HG02938 (cell line): Measurements from ENCODE around the gene SPRY4.
"Not testable (repeated sequence)": the region's sequence is repeated elsewhere in the genome, so short reads cannot be mapped to it uniquely, and the experiment has no call there.

Experiments used
- ATAC-seq: cut with Tn5 transposase; IDR thresholded peaks from one replicate; pipeline ENCODE4 v1.9.1; 2021; ENCODE audit warnings: mild to moderate bottlenecking, moderate library complexity; ENCODE audit not compliant: unreplicated experiment

Gene SPRY4, protein sequence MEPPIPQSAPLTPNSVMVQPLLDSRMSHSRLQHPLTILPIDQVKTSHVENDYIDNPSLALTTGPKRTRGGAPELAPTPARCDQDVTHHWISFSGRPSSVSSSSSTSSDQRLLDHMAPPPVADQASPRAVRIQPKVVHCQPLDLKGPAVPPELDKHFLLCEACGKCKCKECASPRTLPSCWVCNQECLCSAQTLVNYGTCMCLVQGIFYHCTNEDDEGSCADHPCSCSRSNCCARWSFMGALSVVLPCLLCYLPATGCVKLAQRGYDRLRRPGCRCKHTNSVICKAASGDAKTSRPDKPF

DNA sequence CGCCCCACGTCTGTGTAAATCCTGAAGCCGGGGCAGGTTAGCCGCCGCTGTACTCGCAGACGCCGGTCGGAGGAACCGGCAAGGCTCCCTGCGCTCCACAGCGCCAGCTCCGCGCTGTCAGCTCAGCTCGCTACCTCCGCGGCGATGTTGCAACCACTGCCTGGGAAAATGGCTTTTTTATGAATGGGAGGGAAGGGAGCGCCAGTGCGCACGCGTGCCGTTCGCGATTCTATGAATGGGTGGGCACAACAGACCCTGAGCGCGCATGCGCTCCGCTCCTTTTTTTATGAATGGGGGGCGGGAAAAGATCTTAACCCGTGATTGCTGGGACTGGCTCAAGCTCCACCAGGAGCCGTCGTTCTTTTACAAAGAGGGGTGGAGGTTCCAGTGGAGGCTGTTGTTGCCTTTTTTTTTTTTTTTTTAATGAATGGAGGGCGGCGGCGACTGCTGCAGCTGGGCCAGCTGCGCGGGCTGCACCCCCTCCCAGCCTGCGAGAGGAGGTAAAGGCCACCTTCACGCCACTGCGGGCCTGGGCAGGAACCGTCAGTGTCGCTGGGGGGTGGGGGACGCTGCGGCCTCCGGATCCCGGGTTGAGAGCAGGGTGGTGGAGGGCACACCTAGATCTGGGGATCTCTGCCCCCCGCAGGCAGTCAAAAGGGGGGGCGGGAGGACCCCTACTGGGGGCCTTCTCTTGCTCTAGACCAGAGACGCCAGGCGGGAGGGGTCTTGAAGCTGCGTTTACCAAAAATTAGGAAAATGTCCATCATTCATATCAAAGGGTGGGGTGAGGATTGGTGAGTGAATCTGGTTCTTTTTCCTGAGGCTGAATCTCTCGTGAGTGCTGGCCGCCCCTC, at the start of gene SPRY4:
SPRY4 (minus strand) TSS at position 151 of the 854 bp plus-strand sequence. CDS start 9,913 bp downstream, outside the sequence.
- peak; percentile 55 for ATAC-seq

DNA sequence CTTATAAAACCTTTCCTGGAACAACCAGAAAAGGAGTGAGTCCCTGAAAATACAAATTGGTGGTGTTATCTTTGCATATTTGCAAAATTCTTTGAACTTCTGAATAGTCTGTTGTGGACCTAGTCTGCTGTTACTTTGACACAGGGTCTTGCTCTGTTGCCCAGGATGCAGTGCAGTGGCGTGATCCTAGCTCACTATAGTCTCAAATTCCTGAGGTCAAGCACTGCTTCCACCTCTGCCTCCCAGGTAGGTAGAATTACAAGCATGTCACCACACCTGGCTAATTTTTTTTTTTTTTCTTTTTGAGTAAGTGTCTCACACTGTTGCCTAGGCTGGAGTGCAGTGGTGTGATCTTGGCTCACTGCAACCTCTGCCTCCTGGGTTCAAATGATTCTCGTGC, 43.7 kb upstream of the SPRY4 start:
- ATAC-seq: no peak

DNA sequence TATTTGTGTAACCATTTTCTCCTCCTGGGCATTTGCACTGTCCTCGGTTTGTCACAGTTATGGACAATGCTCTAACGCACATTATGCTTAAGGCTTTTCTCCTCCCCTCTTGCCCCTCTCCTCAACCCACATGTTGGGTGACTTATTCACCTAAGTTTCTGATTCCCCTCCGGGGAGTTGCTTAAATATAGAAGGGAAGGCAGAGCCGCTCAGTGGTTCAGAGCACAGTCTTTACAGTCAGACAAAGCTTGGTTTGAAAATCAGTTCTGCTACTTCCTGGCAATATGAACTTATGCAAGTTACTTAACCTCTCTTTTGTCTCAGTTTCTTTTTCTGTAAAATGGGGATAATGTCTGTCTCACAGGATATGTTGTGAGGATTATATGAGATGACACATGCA, 41.2 kb upstream of the SPRY4 start:
- ATAC-seq: no peak

DNA sequence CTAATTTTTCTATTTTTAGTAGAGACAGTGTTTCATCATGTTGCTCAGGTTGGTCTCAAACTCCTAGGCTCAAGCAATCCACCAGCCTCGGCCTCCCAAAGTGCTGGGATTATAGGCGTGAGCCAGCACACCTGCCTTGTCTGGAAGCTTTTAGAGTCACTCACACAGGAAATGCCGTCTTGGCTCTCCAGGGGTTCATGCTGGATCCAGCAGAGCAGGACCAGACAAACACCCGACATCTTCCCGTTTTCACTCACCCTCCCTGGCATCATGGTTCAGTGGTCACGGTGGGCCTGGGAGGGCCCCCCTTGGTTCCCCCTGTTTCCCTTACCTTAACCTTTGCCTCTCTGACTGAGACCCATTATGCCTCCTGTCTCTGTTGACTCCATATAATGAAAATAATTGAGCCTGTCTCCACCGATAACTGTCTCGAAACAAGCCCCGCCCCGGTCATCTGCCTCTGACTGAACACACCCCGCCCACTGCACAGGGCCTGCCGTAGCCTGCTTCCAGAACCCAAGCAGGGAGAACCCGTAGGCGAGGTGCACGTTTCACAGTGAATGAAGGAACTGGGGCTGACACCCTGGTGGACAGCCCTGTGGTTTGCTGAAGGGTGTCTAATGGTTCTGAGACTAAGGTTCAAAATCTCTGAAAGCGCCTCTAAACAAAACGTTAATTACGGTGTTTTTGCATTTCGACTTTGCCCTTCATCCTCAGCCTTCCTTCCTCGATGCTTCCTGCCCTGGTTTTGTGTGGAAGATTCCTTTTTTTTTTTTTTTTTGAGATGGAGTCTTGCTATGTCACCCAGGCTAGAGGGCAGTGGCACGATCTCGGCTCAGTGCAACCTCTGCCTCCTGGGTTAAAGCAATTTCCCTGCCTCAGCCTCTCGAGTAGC, 39.7 kb upstream of the SPRY4 start:
- ATAC-seq: no peak

DNA sequence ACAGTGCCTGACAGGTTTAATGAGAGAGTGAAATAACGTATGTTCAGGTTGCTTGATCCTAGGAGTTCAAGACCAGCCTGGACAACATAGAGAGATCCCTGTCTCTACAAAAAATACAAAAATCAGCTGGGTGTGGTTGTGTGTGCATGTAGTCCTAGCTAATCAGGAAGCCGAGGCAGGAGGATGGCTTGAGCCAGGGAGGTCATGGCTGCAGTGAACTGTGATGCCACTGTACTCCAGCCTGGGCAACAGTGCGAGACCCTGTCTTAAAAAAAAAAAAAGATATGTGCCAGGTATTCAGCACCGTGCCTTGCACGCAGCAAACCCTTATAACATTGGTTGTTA, 38.8 kb upstream of the SPRY4 start:
- no peak for ATAC-seq

DNA sequence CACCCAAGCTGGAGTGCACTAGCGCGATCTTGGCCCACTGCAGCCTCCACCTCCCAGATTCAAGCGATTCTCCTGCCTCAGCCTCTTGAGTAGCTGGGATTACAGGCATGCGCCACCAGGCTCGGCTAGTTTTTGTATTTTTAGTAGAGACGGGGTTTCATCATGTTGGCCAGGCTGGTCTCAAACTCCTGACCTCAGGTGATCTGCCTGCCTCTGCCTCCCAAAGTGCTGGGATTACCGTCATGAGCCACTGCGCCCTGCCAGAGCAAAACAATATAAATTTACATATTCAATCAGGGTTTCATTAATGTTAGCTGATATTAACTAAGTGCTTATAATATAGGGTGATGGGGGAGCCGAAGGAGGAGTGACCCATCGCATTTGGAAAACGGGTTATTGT, 37.4 kb upstream of the SPRY4 start:
- ATAC-seq: not testable (repeated sequence)

DNA sequence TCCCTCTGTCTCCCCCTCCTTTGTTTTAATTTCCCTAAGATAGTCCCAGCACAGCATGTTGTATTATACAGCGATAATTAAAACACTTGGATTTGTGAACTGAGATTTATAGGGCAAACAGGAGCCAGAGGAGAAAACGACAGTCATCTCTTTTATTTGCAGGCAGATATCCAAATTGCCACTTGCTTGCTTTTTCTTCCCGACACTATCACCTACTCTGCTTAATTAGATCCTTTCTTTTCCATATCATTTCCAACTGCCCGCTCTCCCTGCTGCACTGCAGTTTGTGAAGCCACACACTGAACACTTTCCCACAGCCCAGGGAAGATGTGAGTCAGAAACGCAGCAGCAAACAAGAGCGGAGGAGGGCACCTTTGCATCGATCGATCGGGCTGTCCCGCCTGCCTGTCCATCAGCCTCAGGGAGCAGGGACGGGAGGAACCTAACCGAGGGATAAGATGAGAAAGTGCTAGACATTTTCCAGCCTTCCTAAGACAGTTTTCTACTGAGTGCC, 35.8 kb upstream of the SPRY4 start:
- no peak for ATAC-seq

DNA sequence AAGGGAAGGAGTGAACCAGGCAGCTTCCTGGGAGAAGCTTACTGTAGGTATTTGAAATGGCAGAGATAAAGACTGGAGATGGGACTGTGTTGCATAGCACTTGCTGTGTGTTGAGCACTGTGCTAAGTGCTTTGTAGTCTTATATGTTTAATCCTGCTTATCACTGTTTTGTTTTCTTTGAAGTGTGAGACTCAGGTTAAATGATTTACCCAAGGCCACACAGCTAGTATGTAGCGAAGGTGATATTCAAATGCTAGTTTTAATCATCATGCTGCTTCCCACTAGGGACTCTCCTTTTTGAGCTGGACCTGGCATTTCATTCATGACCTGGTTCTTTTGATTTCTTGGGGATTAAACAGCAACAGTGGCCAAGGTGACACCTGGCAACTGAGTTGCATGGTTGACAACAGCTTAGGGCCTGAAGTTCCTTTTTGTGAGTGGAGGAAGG, 35.3 kb upstream of the SPRY4 start:
- no peak for ATAC-seq

DNA sequence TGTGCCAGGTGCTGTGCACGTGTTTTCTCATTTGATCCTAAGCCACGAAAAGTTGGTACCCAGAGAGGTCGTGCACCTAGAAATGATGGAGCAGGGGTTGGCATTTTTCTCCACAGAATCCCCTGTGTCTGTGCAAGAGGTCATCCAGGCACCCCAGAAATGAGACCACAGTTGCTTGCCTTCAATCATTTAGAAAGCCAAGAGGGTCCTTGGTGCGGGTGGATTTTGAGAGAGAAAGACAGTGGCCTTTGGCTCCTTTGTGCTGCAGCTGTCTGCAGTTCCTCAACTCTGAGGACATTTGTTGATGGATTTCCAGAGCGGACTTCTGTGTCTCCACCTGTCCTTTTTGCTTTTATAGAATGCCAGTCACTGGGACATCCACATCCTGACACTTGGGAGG, 33.8 kb upstream of the SPRY4 start:
- no peak for ATAC-seq

DNA sequence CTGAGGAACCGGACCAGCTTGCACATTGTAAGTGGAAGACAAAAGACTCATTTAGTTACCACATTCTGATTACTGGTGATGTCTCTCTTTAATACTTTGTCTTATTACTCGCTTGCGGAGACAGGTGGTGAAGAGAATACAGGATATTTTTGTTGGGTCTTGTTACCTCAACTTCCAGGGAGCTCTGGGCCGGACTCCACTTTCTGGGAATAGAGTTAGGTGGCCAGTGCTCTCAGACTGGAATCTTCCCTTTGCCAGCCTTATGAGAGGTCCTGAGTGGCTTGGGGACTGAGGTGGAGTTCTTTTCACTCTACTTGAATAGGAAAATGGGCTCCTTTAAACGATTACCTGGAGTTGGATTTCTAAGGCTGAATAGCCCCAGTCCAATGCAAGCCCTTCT, 33.3 kb upstream of the SPRY4 start:
- ATAC-seq: no peak

DNA sequence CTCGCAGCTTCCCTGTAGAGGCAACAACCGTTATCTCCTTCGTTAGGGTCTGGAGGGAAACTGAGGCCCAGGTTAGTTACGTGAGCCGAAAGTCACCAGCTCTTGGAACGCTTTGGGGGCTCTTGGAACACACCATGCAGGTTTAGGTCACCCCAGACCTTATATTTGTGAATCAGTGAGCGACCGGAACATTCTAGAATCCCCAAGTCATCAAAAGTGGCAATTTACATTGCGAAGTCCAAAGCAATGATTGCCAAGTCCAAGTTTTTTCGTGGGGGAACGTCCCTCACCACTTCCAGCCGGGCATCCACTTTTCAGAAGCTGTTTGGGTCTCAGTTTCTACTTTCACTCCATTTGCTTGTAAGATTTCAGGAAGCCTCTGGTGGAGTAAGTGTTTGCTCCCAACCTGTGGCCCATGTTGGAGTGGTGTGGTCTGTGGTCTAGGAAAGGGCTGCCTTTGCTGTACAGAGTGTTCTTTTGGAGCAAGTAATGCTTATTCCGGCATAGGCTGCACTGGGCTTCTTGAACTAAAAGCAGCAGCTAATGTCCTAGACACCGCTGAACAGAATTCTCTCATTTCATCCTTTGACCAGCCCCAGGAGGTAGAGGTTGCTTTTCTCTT, 32.8 kb upstream of the SPRY4 start:
- no peak for ATAC-seq

DNA sequence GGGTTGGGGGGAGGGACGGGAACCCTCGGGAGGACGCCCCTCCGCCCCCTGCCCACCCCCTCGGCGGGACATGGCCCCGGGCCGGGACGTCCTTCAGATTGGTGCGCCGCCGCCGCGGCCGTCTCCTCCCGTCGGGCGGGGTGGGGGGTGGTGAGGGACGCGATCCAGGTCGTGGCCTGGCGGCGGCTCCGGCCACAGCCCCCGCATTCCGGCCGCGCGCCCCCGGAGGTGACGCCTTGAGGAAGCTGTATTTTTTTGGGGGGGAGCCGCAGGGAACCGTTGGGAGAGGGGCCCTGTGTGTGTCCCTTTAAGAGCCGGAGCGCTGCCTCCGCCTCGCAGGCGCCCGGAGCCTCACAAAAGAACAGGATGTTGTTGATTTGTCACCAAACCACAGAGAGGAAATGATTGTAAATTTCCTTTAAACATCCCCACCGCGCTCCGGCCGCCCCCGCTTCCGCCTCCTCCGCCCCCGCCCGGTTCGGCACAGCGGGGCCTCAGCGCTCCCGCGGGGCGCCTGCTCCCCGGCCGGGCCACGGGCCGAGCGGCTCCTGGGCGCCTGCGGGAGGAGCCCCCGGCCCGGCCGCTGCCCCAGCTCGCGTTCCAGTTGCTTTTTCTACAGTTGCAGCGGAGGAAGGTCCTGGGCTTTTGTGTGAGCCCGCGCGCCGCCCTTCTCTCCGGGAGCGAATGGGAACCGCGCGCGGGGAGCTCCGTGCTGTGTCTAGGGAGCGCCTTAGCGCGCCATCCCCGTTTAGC, 32.1 kb upstream of the SPRY4 start:
- peak; percentile 90 for ATAC-seq

DNA sequence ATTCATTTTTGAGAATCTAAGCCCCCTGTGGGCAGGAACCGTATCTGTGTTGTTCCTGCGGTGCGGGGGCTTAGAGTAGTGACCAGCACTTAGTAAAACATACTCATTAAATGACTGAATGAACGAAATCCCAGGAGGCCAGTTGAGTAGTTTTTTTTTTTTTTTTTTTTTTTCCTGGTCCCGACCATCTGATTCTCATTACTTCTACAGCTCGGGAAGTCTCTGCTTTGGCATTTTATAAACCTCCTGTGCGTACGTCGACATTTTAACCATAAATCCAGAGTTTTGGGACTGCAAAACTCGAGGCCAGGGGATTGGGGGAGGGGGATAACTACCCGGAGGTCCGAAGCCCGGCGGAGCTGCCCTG, 31.5 kb upstream of the SPRY4 start:
- ATAC-seq: no peak

DNA sequence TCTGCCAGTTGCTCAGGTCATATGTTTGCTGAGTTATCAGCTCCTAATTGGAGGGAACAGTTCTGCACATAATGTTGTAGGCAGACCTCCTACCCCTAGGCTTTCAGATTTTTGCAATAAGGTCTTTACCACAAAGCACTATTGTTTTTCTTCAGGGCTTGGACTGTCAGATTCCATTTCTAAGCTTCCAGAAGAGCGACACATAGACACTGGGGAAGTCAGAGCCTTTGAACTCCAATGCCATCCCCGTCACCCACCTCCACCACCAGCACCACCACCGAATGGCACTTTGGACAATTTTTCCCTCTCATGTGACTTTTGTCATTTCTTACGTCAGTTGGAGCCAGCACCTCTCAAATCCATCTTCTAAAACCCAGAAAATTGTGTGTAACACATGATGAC, 28.3 kb upstream of the SPRY4 start:
- ATAC-seq: no peak

DNA sequence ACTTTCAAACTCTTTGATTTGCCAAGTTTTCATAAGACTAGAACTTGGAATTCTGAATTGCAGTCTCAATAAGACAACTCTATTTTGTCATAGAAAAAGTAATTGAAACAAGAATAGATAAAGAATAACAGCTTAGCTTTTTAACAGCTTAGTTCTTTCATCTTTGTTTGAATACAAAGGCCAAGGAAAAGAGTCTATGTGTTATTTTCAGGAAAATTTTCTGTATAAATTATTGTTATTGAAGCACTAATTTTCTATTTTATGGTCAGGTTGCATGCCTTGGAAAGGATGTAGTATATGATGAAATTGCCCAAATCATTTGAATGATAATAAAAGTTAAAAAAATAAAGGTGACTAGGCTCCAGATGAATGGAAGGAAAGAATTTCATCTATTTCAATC, 25.2 kb upstream of the SPRY4 start:
- no peak for ATAC-seq

DNA sequence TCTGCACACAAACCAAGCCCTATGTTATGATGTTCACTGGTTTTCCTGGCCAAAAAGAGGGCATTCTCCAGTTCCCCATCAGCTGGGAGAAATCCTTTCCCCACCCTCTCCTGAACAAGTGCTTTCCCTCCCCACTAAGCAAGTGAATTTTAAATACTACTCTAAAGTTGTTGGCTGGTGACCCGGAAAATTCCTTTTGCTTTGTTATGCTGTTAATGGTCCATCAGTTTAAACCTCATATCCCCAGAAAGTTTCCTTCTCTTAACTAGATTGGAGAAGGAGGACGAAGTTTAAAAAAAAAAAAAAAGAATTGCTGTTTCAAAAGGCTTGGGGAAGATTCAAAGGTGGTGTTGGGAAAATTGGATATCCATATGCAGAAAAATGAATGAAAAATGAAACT, 21.9 kb upstream of the SPRY4 start:
- no peak for ATAC-seq

DNA sequence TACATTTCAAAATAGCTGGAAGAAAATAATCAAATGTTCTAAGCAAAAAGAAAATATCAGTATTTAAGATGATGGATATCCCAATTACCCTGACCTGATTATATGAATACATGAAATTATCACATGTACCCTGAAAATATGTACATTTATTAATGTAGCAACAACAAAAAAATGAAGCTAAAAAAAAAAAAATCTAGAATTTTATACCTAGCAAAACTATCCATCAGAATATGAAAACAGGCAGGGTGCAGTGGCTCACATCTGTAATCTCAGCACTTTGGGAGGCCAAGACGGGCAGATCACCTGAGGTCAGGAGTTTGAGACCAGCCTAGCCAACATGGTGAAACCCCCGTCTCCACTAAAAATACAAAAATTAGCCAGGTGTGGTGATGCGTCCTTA, 20.1 kb upstream of the SPRY4 start:
- ATAC-seq: not testable (repeated sequence)

DNA sequence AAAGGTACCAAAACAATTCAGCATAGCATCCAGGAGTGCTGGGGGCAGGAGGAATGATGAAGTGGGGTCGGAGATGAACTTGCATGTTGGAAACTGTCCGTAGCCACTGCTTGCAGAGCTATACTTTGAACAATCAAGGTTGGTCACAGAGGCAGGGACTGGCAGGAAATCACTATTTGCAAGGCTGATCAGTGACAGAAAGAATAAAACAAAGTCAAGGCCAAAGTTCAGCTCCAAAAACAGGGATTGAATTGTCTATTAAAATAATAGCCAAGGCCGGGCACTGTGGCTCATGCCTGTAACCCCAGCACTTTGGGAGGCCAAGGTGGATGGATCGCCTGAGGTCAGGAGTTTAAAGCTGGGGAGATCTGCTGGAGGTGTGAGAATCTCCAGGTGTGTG, 18.7 kb upstream of the SPRY4 start:
- ATAC-seq: no peak

DNA sequence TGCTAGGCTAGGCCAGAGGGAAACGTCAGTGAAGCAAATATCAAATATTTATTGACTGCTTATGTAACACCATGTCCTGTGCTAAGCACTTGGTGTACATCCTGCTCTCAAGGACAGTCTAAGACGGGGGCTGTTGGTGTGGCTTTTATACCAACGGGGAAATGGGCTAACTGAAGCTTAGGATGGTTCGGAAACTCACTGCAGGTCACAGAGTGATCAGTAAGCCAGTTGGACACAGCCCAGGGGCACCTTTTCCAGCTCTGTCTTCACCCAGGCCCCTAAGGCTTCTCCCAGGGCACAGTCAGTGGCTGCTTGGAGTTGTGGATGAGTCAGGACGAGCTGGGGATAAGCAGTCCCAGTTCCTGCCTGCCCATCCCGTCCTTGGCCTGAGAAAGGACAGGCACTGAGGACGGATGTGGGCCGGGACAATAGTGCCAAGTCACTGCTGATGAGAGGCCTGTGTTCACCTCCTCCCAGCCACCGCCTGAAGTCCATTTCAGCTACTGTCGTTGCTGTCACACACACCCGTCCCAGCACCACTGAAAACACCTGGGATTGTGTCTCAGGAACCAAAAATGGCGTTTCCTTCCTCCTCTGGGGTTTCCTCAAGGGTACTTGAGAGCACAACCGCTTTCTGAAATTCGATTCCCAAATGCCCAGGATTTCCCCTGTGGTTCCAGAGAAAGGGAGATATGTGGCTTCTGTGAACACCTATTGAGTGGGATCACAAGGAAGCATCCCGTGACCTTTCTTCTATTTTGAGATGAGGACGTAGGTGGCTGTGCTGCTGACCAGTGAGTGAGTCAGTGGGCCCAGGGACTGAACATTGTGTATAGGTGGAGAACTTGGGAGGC, 17.5 kb upstream of the SPRY4 start:
- no peak for ATAC-seq
